Measurements from ENCODE around the gene ERFE. TPM values are rescaled to one million over a fixed set of nuclear protein-coding genes. Genes with fewer than 3 reads are reported as not detected.

Gene ERFE
- total RNA-seq, 5 donors from 2014 or later (not counting 1 experiment from before 2014, with no cell fraction given), result not detected

GRCh38 chr2:238116298-238117198, 42.2 kb upstream of the ERFE start:
- DNase-seq (no peak), ATAC-seq (replicated peaks in 1 of 4) (no peak)
- ChIA-PET CTCF (interaction anchor here in 1 of 2 donors (0.8 kb wide), 1 partner anchor 23 kb away, joined by 3 read pairs; no protein-coding TSS in a partner anchor), POLR2A (no interaction called here)
- peaks cover 7% of the 10 kb centered on the region for H3K9me3 ChIP-seq
- Mint-ChIP-seq H3K36me3 (peaks cover 3% of the 10 kb centered on the region), H3K4me1 (no peaks in the 10 kb centered on the region), H3K27me3 (peaks cover 0 to 11% of the 10 kb centered on the region in 2 donors), H3K9me3 (peaks cover 6 to 15% (median 13%) of the 10 kb centered on the region in 3 donors), H3K4me3 (no peak overlapping the region), H3K27ac (no peak overlapping the region)
- peaks cover 0 to 38% of the 10 kb centered on the region in 2 experiments for H3K27me3 ChIP-seq (replicated peaks in 1 of 2; ENCODE audit: control insufficient read depth in 2 of 2, extremely low read depth in 1 of 2, insufficient read depth in 2 of 2, low read length in 1 of 2)
- no peaks in the 10 kb centered on the region for H3K4me1 ChIP-seq (ENCODE audit: control insufficient read depth in 1 of 2, extremely low read depth in 1 of 2, insufficient read depth in 2 of 2, low read length in 2 of 2)
- 89% methylated on average over 21 of the region's 21 CpGs for WGBS (ENCODE audit: insufficient coverage)
- no peak overlapping the region for H3K27ac ChIP-seq (ENCODE audit: low read length)
- no peaks in the 10 kb centered on the region for H3K36me3 ChIP-seq (ENCODE audit: control insufficient read depth in 2 of 2, extremely low read depth in 1 of 2, insufficient read depth in 1 of 2, low read length in 1 of 2)
- H3K4me3 ChIP-seq (ENCODE audit: control insufficient read depth in 1 of 2, extremely low read depth in 1 of 2, low read length in 1 of 2), result no peak overlapping the region

- Histone ChIP-seq H3K4me1 (ENCODE audit: control insufficient read depth in 1 of 2, extremely low read depth in 1 of 2, insufficient read depth in 2 of 2, low read length in 2 of 2) (no peaks in the 10 kb centered on the region), H3K36me3 (ENCODE audit: control insufficient read depth in 2 of 2, extremely low read depth in 1 of 2, insufficient read depth in 1 of 2, low read length in 1 of 2) (no peaks in the 10 kb centered on the region), H3K27ac (ENCODE audit: low read length) (no peak overlapping the region), H3K9me3 (peaks cover 4% of the 10 kb centered on the region), H3K4me3 (ENCODE audit: control insufficient read depth in 1 of 2, extremely low read depth in 1 of 2, low read length in 1 of 2) (no peak overlapping the region), H3K27me3 (replicated peaks in 1 of 2; ENCODE audit: control insufficient read depth in 2 of 2, extremely low read depth in 1 of 2, insufficient read depth in 2 of 2, low read length in 1 of 2) (peaks cover 0 to 45% of the 10 kb centered on the region in 2 experiments)
- Mint-ChIP-seq H3K36me3 (peaks cover 3% of the 10 kb centered on the region), H3K27me3 (peaks cover 0 to 11% of the 10 kb centered on the region in 2 donors), H3K4me1 (no peaks in the 10 kb centered on the region), H3K27ac (no peak overlapping the region), H3K9me3 (peaks cover 6 to 10% (median 10%) of the 10 kb centered on the region in 3 donors), H3K4me3 (no peak overlapping the region)
- ChIA-PET POLR2A (no interaction called here), CTCF (no interaction called here)
- 68% methylated on average over 5 of the region's 11 CpGs for WGBS (ENCODE audit: insufficient coverage)
- DNase-seq (no peak), ATAC-seq (replicated peaks in 1 of 4) (no peak)
Observed at GRCh38 chr2:238117199-238118154, 41.3 kb upstream of the ERFE start.

GRCh38 chr2:238119756-238120462, 38.9 kb upstream of the ERFE start:
- 53% methylated on average over 15 of the region's 15 CpGs for WGBS (ENCODE audit: insufficient coverage)
- H3K4me3 Mint-ChIP-seq, result no peak overlapping the region
- H3K36me3 Mint-ChIP-seq, result no peaks in the 10 kb centered on the region
- H3K9me3 ChIP-seq, result no peaks in the 10 kb centered on the region
- H3K27ac ChIP-seq (ENCODE audit: low read length), result no peak overlapping the region
- peaks cover 0 to 11% of the 10 kb centered on the region in 2 donors for H3K27me3 Mint-ChIP-seq
- no peaks in the 10 kb centered on the region for H3K9me3 Mint-ChIP-seq
- ChIA-PET CTCF (interaction anchor here in 1 of 2 donors (0.6 kb wide), 1 partner anchor 9 kb away, joined by 3 read pairs; no protein-coding TSS in a partner anchor), POLR2A (interaction anchor here in 1 of 2 donors (0.6 to 0.7 kb wide), 2 partner anchors 432 to 1275 kb away, joined by 4 to 9 read pairs; no protein-coding TSS in a partner anchor)
- H3K4me1 ChIP-seq (ENCODE audit: control insufficient read depth in 1 of 2, extremely low read depth in 1 of 2, insufficient read depth in 2 of 2, low read length in 2 of 2), result no peaks in the 10 kb centered on the region
- no peak overlapping the region for H3K27ac Mint-ChIP-seq
- no peaks in the 10 kb centered on the region for H3K4me1 Mint-ChIP-seq
- H3K36me3 ChIP-seq (ENCODE audit: control insufficient read depth in 2 of 2, extremely low read depth in 1 of 2, insufficient read depth in 1 of 2, low read length in 1 of 2), result no peaks in the 10 kb centered on the region
- no peak overlapping the region for H3K4me3 ChIP-seq (ENCODE audit: control insufficient read depth in 1 of 2, extremely low read depth in 1 of 2, low read length in 1 of 2)
- ATAC-seq (replicated peaks in 1 of 4) (no peak), DNase-seq (no peak)
- H3K27me3 ChIP-seq (replicated peaks in 1 of 2; ENCODE audit: control insufficient read depth in 2 of 2, extremely low read depth in 1 of 2, insufficient read depth in 2 of 2, low read length in 1 of 2), result peaks cover 0 to 46% of the 10 kb centered on the region in 2 experiments

GRCh38 chr2:238120463-238121298, 38.1 kb upstream of the ERFE start:
- DNase-seq, result no peak
- CTCF ChIA-PET, result no interaction called here
- WGBS (ENCODE audit: insufficient coverage), result 61% methylated on average over 26 of the region's 30 CpGs

GRCh38 chr2:238121511-238122286, 37.1 kb upstream of the ERFE start:
- H3K4me3 ChIP-seq (ENCODE audit: control insufficient read depth in 1 of 2, extremely low read depth in 1 of 2, low read length in 1 of 2), result no peak overlapping the region
- H3K4me3 Mint-ChIP-seq, result no peak overlapping the region
- H3K9me3 ChIP-seq, result no peaks in the 10 kb centered on the region
- no peak overlapping the region for H3K27ac ChIP-seq (ENCODE audit: low read length)
- CTCF ChIA-PET, result no interaction called here
- ATAC-seq (replicated peaks in 1 of 4), result no peak
- no peaks in the 10 kb centered on the region for H3K4me1 ChIP-seq (ENCODE audit: control insufficient read depth in 1 of 2, extremely low read depth in 1 of 2, insufficient read depth in 2 of 2, low read length in 2 of 2)
- H3K27ac Mint-ChIP-seq, result no peak overlapping the region
- H3K36me3 ChIP-seq (ENCODE audit: control insufficient read depth in 2 of 2, extremely low read depth in 1 of 2, insufficient read depth in 1 of 2, low read length in 1 of 2), result no peaks in the 10 kb centered on the region
- POLR2A ChIA-PET, result no interaction called here
- no peaks in the 10 kb centered on the region for H3K9me3 Mint-ChIP-seq
- H3K4me1 Mint-ChIP-seq, result no peaks in the 10 kb centered on the region
- H3K36me3 Mint-ChIP-seq, result no peaks in the 10 kb centered on the region
- peaks cover 0 to 38% of the 10 kb centered on the region in 2 experiments for H3K27me3 ChIP-seq (replicated peaks in 1 of 2; ENCODE audit: control insufficient read depth in 2 of 2, extremely low read depth in 1 of 2, insufficient read depth in 2 of 2, low read length in 1 of 2)
- WGBS (ENCODE audit: insufficient coverage), result 90% methylated on average over 20 of the region's 27 CpGs
- DNase-seq, result no peak
- H3K27me3 Mint-ChIP-seq, result peaks cover 0 to 11% of the 10 kb centered on the region in 2 donors

More at GRCh38 chr2:238120463-238121298, 38.1 kb upstream of the ERFE start:
- Histone ChIP-seq H3K9me3 (no peaks in the 10 kb centered on the region), H3K4me3 (ENCODE audit: control insufficient read depth in 1 of 2, extremely low read depth in 1 of 2, low read length in 1 of 2) (no peak overlapping the region), H3K27ac (ENCODE audit: low read length) (no peak overlapping the region), H3K36me3 (ENCODE audit: control insufficient read depth in 2 of 2, extremely low read depth in 1 of 2, insufficient read depth in 1 of 2, low read length in 1 of 2) (no peaks in the 10 kb centered on the region), H3K4me1 (ENCODE audit: control insufficient read depth in 1 of 2, extremely low read depth in 1 of 2, insufficient read depth in 2 of 2, low read length in 2 of 2) (no peaks in the 10 kb centered on the region), H3K27me3 (replicated peaks in 1 of 2; ENCODE audit: control insufficient read depth in 2 of 2, extremely low read depth in 1 of 2, insufficient read depth in 2 of 2, low read length in 1 of 2) (peaks cover 0 to 46% of the 10 kb centered on the region in 2 experiments)
- no peaks in the 10 kb centered on the region for H3K36me3 Mint-ChIP-seq
- no peak overlapping the region for H3K4me3 Mint-ChIP-seq
- POLR2A ChIA-PET, result interaction anchor here in 1 of 2 donors (0.6 kb wide), 1 partner anchor 433 kb away, joined by 4 read pairs; no protein-coding TSS in a partner anchor
- ATAC-seq (replicated peaks in 1 of 4), result no peak
- no peaks in the 10 kb centered on the region for H3K4me1 Mint-ChIP-seq
- no peaks in the 10 kb centered on the region for H3K9me3 Mint-ChIP-seq
- H3K27ac Mint-ChIP-seq, result no peak overlapping the region
- H3K27me3 Mint-ChIP-seq, result peaks cover 0 to 11% of the 10 kb centered on the region in 2 donors

All from T-cell (primary cell).